Measurements from ENCODE around the gene TMIGD3. TPM values are rescaled to one million over a fixed set of nuclear protein-coding genes. Genes with fewer than 3 reads are reported as not detected.
A peak's percentile ranks its signal among the peaks of the same experiment; 100 is the strongest.

TMIGD3 gene
- total RNA-seq, 4 donors from 2014 or later: 0.85 to 14.1 (median 3.2) TPM; not detected in 1

- peaks cover 0 to 14% (median 0%) of the 10 kb centered on the region in 3 donors for H3K4me1 ChIP-seq
- TF ChIP-seq EP300 (IDR thresholded peaks at IDR 0.05) (no peak), CTCF (IDR thresholded peaks at IDR 0.05) (no peak), POLR2AphosphoS5 (IDR thresholded peaks at IDR 0.05) (no peak), POLR2A (IDR thresholded peaks at IDR 0.05) (no peak)
- WGBS, 2 donors (ENCODE audit: low coverage in 1 of 2): 60 to 63% methylated on average over 1 of the region's 1 CpG
- H3K4me3 ChIP-seq: no peak overlapping the region
- H3K27ac ChIP-seq: no peak overlapping the region
- H3K9me3 ChIP-seq: no peaks in the 10 kb centered on the region
- ATAC-seq: no peak
- H3K36me3 ChIP-seq: peaks cover 0 to 25% of the 10 kb centered on the region in 2 donors
- no peaks in the 10 kb centered on the region for H3K27me3 ChIP-seq
Measured at GRCh38 chr1:111480674-111481073, 22.8 kb downstream of the TMIGD3 start.

DNA sequence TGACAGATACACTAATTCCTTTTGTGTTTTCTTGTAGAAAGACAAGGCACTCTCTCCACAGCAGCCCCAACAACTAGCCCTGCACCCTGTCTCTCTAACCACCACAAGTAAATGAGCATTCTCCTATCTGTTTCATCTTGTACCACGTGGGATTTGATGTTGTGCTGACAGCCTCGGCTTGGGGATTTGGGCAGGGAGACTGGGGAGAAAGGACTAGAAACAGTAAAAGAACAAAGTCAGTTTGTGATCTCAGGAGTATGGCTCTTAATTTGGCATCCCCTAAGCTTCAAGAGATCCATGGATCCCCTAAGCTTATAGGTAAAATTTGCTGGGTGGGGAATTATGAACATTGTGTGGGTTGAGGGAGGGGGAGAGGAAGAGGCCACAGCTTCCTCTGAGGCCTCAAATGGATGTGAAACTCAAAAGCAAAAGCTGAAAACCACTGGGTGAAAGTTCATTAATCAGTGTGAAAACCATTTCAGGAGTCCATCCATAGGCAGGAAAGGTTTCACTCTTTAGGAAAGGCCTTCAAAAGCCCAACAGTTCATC is 26.6 kb downstream of the TMIGD3 start:
- peaks cover 0 to 49% of the 10 kb centered on the region in 2 donors for H3K36me3 ChIP-seq
- H3K9me3 ChIP-seq: no peaks in the 10 kb centered on the region
- H3K4me1 ChIP-seq: peaks cover 0 to 9% (median 0%) of the 10 kb centered on the region in 3 donors
- TF ChIP-seq POLR2A (IDR thresholded peaks at IDR 0.05) (no peak), CTCF (IDR thresholded peaks at IDR 0.05) (no peak), EP300 (IDR thresholded peaks at IDR 0.05) (no peak)
- H3K27me3 ChIP-seq: no peaks in the 10 kb centered on the region
- no peak overlapping the region for H3K4me3 ChIP-seq
- WGBS, 2 donors (ENCODE audit: low coverage in 1 of 2): 43 to 77% methylated on average over 2 of the region's 2 CpGs
- peak overlapping the region in 1 of 4 donors; percentile 46 for H3K27ac ChIP-seq
- no peak for ATAC-seq

- Histone ChIP-seq H3K4me3 (peak overlapping the region in 1 of 2 donors; percentile 3), H3K27ac (peak overlapping the region in 2 of 4 donors; percentile 29 to 46)
- TF ChIP-seq EP300 (IDR thresholded peaks at IDR 0.05) (no peak), POLR2A (IDR thresholded peaks at IDR 0.05) (no peak), POLR2AphosphoS5 (IDR thresholded peaks at IDR 0.05) (no peak), CTCF (IDR thresholded peaks at IDR 0.05) (no peak)
Measured at GRCh38 chr1:111476214-111476613, 27.2 kb downstream of the TMIGD3 start.

DNA sequence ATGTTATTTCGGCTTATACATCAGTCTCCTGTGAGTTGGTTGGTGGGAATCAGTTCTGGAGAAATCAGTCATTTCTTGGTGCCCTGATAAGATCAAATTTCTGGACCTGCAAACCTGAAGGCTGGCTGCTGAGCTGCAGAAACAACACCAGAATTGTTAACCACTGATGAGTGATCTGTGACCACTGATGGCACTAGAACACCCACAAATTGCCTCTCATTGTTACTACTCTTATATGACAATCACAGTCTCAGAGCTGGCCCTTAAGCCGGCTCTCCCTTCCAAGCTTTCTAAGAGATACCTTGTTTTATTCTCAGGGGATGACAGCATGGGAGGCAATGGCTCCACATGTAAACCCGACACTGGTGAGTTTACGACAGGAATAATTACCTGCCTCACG is 27.7 kb downstream of the TMIGD3 start:
- 70 to 73% methylated on average over 3 to 5 of the region's 5 CpGs for WGBS, 2 donors (ENCODE audit: low coverage in 1 of 2)
- no peak for ATAC-seq
- TF ChIP-seq CTCF (IDR thresholded peaks at IDR 0.05) (no peak), POLR2A (IDR thresholded peaks at IDR 0.05) (no peak), POLR2AphosphoS5 (IDR thresholded peaks at IDR 0.05) (no peak), EP300 (IDR thresholded peaks at IDR 0.05) (no peak)
- peaks cover 0 to 60% of the 10 kb centered on the region in 2 donors for H3K36me3 ChIP-seq
- no peaks in the 10 kb centered on the region for H3K4me1 ChIP-seq
- no peaks in the 10 kb centered on the region for H3K27me3 ChIP-seq
- H3K4me3 ChIP-seq: peak overlapping the region in 1 of 2 donors; percentile 3
- peak overlapping the region in 2 of 4 donors; percentile 29 to 46 for H3K27ac ChIP-seq
- H3K9me3 ChIP-seq: no peaks in the 10 kb centered on the region

More at GRCh38 chr1:111476214-111476613, 27.2 kb downstream of the TMIGD3 start:
- H3K9me3 ChIP-seq: no peaks in the 10 kb centered on the region
- ATAC-seq: no peak
- peaks cover 0 to 55% of the 10 kb centered on the region in 2 donors for H3K36me3 ChIP-seq
- H3K27me3 ChIP-seq: no peaks in the 10 kb centered on the region
- H3K4me1 ChIP-seq: peaks cover 0 to 3% (median 0%) of the 10 kb centered on the region in 3 donors

DNA sequence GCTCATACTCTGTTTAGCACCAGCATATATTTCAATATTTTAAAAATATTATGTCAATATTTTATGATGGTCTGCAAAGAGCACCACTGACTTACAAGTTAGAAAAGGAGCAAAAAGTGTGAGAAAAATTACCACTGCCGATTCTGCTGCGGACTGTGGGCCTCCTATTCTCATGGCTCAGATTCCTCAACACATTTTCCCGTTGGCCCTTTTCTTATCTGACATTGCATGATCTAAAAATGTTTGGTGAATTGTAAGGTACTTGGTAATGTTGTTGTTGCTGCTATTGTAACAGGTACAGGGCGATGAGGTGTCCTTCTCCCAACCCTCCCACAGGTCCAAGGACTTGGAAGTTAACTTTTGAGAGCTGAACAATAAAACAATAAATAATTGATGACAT is 28.9 kb downstream of the TMIGD3 start:
- H3K4me3 ChIP-seq: peak overlapping the region in 1 of 2 donors; percentile 26
- WGBS, 2 donors (ENCODE audit: low coverage in 1 of 2): 57 to 89% methylated on average over 3 to 4 of the region's 4 CpGs
- peak overlapping the region in 3 of 4 donors; percentile 37 to 53 (median 43) for H3K27ac ChIP-seq
- peaks cover 0 to 71% of the 10 kb centered on the region in 2 donors for H3K36me3 ChIP-seq
- no peak for ATAC-seq
- no peaks in the 10 kb centered on the region for H3K27me3 ChIP-seq
- no peak for TF ChIP-seq POLR2A (IDR thresholded peaks at IDR 0.05)
- no peak for TF ChIP-seq POLR2AphosphoS5 (IDR thresholded peaks at IDR 0.05)
- no peak for TF ChIP-seq CTCF (IDR thresholded peaks at IDR 0.05)
- TF ChIP-seq EP300 (IDR thresholded peaks at IDR 0.05): no peak
- H3K4me1 ChIP-seq: no peaks in the 10 kb centered on the region
- H3K9me3 ChIP-seq: no peaks in the 10 kb centered on the region

Data from gastroesophageal sphincter (tissue), 4 donors.